Left colon (tissue), 2 donors: ENCODE data around the gene SLC39A12. TPM values are rescaled to one million over a fixed set of nuclear protein-coding genes. Genes with fewer than 3 reads are reported as not detected.

ENCODE experiments used
- ATAC-seq: fragments of 200-7000 bp; cut with Tn5 transposase; one replicate; pipeline ENCODE4 v1.9.1; 2020; ENCODE audit warnings: mild to moderate bottlenecking, moderate library complexity
- DNase-seq, 2 donors: peaks; one replicate each; pipeline ENCODE4 v3.0.0-alpha.2; 2020
- intact Hi-C, 2 donors: fragments of 100-400 bp; cut with DNase I in 1 of 2; cut with micrococcal nuclease in 1 of 2; formaldehyde crosslinking; loops; one replicate each; pipeline versions ENCODE4 v1.11.2 to v1.14.0; 2022; cut with DNase I, micrococcal nuclease
- total RNA-seq, 2 donors: library from RNA; stranded (reverse); fragmentation: NEBNext Ultra II Directional; extraction: Animal tissue kit (Norgen Biotek cat#: 25700); gene quantifications; one replicate each; pipeline ENCODE4 v1.2.1, GENCODE V29; 2021
- donor health status: DM: no; HTN: no; CAD: no.
- donor health status: DM: yes; HTN: yes; CAD: no.

The SLC39A12 gene
- total RNA-seq, 2 donors from 2014 or later: 0.08 TPM; not detected in 1

- no peak for DNase-seq
- intact Hi-C loops: no loop called here
- ATAC-seq: no peak
Measured at GRCh38 chr10:18020523-18020922, 68.8 kb downstream of the SLC39A12 start.

GRCh38 chr10:18021725-18022480, 70.2 kb downstream of the SLC39A12 start:
- DNase-seq: no peak
- ATAC-seq: no peak
- intact Hi-C loops: no loop called here

GRCh38 chr10:18043148-18044006, 91.7 kb downstream of the SLC39A12 start:
- intact Hi-C loops: no loop called here
- no peak for DNase-seq
- no peak for ATAC-seq

GRCh38 chr10:18044976-18045720, 93.4 kb downstream of the SLC39A12 start:
- ATAC-seq: no peak
- intact Hi-C loops: no loop called here
- DNase-seq: no peak

DNA sequence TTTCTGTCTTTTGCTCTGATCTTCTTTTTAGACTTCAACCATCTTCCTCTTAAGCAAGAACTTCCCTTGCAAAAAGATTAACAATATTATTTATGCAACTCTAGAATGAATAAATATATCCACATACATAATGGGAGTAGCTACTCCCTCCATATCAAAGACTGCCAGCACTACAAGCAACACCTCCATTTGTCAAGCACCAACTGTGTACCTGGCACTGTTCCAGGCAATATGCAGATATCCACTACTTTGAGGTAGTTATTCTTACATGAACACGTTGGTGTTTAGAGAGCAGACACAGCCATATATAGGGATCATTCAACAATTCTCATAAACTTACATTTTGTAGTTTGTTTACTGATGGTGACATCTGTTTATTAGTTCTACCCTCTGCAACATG, 104.9 kb downstream of the SLC39A12 start:
- ATAC-seq (no peak), DNase-seq (no peak)
- intact Hi-C loops: no loop called here

DNA sequence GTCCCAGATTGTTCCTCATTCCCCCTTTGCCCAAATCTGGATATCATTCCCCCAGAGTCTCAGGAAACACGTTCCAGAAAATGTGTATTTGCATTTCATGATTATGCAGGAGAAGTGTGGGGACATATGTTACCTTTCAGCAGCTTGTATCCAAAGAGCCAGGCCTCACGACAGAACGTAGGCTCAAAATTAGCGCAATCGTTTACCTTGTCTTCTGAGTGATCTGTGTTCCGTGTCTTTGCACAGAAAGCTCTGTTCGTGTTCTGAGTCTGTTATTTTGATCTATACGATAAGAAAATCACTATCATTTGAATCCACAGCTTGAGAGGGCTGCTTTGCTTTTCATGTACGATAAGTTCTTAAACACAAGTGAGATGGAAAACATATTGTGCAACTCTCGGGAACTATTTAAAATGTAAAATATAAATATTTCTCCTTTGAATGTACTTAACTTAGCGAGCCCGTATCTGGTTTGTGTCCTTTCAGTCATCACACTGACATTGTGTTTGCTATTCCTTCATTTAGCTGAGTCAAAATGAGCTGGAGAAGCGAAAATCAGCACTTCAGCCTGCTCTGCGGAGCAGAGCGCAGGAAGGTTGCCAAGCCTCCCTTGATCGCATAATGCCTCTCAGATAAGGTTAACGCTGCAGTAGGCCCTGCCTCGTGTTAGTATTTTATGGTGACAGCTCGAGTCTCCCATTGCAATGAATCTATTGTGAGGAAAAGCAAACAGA, 108.3 kb downstream of the SLC39A12 start:
- peak; percentile 16 to 35 for DNase-seq
- no peak for ATAC-seq
- intact Hi-C loops: no loop called here

GRCh38 chr10:18066947-18067346, 115.2 kb downstream of the SLC39A12 start:
- ATAC-seq: no peak
- DNase-seq: no peak
- intact Hi-C loops: no loop called here

GRCh38 chr10:18068401-18068800, 116.7 kb downstream of the SLC39A12 start:
- ATAC-seq (no peak), DNase-seq (no peak)
- intact Hi-C loops: no loop called here

DNA sequence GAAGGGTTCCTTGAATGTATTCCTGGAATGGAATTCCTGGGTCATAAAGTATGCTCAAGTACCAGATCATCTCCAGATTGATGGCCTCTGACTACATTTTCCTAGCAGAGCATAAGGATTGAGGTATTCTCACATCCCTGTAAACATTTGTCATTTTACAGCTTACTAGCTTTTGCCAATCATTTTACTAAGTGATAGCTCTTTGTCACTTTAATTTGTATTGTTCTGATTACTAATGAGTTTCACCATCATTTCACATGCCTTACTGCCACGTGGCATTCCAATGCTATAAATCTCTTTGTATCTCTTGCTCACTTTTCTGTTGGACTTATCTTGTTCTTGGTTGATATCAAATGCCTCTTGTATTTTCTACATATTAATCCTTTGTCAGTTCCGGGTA, 119.9 kb downstream of the SLC39A12 start:
- DNase-seq (no peak), ATAC-seq (no peak)
- intact Hi-C loops: no loop called here

DNA sequence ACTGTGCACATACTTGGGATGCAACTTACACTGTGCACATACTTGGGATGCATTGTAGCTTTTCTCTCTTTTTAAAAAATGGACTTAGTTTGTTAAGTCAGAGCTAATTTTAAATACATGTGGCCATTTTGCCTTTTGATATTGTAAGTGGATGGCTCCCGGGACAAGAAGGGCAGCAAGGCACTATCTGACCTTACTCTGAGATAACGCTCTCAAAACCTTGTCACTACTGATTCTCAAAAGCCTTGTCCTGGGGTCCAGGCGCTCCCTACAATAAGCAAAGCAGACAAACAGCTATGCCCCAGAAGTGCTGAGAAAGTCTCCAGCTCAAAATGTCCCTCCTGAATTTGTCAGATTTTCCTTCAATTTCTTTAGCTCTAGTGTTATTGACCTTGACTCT, 121.6 kb downstream of the SLC39A12 start:
- DNase-seq (no peak), ATAC-seq (no peak)
- intact Hi-C loops: no loop called here

GRCh38 chr10:18075881-18076280, 124.2 kb downstream of the SLC39A12 start:
- ATAC-seq (no peak), DNase-seq (no peak)
- intact Hi-C loops: no loop called here

DNA sequence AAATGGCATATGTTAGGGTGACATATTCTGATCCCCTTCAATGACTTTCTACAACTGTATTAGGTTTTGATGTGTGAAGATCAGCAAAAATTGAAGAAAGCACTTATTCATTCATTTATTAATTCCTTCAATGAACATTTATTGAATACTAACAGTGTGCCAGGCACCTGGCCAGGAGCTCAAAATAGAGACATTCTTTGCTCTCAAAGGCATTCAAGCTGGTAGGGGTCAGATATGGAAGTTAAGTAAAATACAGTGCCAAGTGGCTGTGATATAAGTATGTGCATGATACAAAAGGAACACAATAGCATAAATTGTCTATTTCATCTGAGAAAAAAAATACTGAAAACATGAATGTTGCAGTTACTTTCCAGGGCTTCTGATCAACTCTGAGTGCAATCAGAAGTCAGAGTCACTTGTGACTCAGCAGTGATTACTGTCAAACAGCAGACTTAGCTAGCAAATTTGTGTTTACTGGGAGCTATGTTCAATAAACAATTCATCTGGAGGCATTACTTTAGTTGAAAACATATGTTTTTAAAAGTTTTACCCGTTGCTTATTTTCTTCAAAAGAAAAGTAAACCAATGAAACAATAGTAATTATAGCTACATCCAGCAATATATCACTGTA, 128.1 kb downstream of the SLC39A12 start:
- ATAC-seq (no peak), DNase-seq (no peak)
- intact Hi-C loops: no loop called here

DNA sequence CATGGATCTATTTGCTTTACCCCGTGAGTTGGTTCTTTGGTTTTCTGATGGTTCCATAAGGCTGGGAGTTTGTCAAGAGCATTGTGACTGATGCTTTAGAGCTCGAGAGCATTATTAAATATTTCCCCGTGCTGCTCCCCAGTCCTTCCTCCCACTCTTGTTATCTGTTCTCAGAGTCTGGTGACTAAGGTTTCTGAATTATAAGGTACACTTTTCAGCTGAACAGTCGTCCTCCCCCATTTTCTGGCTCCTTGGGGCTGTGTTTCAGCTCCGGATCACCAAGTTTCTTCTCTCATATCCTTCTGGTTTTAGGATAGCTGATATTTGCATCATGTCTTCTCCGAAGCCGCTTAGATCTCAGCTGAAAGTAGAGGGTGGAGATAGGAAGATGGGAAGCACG, 130.7 kb downstream of the SLC39A12 start:
- intact Hi-C loops: no loop called here
- DNase-seq (no peak), ATAC-seq (no peak)

- ATAC-seq: no peak
- intact Hi-C loops: no loop called here
Measured at GRCh38 chr10:18085855-18086254, 134.1 kb downstream of the SLC39A12 start.

GRCh38 chr10:18086746-18087145, 135.0 kb downstream of the SLC39A12 start:
- DNase-seq (no peak), ATAC-seq (no peak)
- intact Hi-C loops: no loop called here

More at GRCh38 chr10:18085855-18086254, 134.1 kb downstream of the SLC39A12 start:
- no peak for DNase-seq

DNA sequence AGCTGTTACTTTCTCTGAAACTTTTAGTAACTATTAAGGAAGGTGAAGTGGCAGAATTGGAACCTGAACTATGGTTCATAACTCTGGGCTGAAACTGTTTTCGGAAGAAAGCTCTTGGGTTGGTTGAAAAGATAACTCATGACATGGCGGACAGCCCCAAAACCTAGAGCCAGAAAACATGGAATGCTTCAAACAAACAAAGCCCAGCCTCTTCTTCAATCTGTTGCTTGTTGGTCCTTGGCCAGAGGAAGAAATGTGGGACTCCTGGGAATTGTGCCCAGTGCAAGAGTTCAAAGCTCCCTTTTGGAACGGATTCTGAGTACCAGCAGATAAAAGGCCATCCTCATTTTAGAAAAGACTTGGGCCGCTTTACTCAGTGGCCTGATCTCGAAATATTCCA, 135.6 kb downstream of the SLC39A12 start:
- ATAC-seq (no peak), DNase-seq (peak in 1 of 2 donors; percentile 33)
- intact Hi-C loops: no loop called here
